Right lobe of liver (tissue), 6 donors: ENCODE results near the gene ARHGAP32. TPM values are rescaled to one million over a fixed set of nuclear protein-coding genes. Genes with fewer than 3 reads are reported as not detected.

Experiments
- ATAC-seq, 4 donors: fragments of 200-7000 bp; cut with Tn5 transposase; one replicate each; pipeline ENCODE4 v1.9.1; 2020; ENCODE audit warnings: mild to moderate bottlenecking in 4 of 4, moderate library complexity in 4 of 4
- DNase-seq, 3 donors: peaks; one replicate each; pipeline ENCODE4 v3.0.0-alpha.2; 2020
- H3K27ac ChIP-seq, 3 donors: fragments of 200-600 bp; one replicate each; pipeline ENCODE4 v1.8.0; 2022
- H3K27me3 ChIP-seq, 2 donors: fragments of 200-600 bp; one replicate each; pipeline ENCODE4 v1.8.0; 2022
- H3K36me3 ChIP-seq, 4 donors: fragments of 200-600 bp; sonication (generic) in 1 of 4; one replicate each; pipeline versions ENCODE4 v1.5.1 to v1.8.0; 2017 to 2022; ENCODE audit warnings: control low read depth in 1 of 4
- H3K4me1 ChIP-seq, 4 donors: fragments of 200-600 bp; sonication (generic) in 1 of 4; one replicate each; pipeline versions ENCODE4 v1.5.1 to v1.8.0; 2017 to 2022; ENCODE audit warnings: control low read depth in 1 of 4
- H3K4me3 ChIP-seq, 3 donors: fragments of 200-600 bp; one replicate each; pipeline ENCODE4 v1.8.0; 2022
- H3K9me3 ChIP-seq, 4 donors: fragments of 200-600 bp; sonication (generic) in 1 of 4; one replicate each; pipeline versions ENCODE4 v1.5.1 to v1.8.0; 2017 to 2022; ENCODE audit warnings: control low read depth in 1 of 4
- CTCF ChIP-seq, 4 donors: fragments of 200-600 bp in 3 of 4; fragments of 450-650 bp in 1 of 4; IDR thresholded peaks; one replicate each; pipeline versions ENCODE4 v1.5.1 to v1.8.0; 2016 to 2022; ENCODE audit warnings: antibody characterized with exemption in 4 of 4, mild to moderate bottlenecking in 2 of 4
- POLR2A ChIP-seq: fragments of 450-650 bp; IDR thresholded peaks from one replicate; pipeline ENCODE4 v1.6.1; 2017; ENCODE audit warnings: antibody characterized with exemption, mild to moderate bottlenecking
- WGBS: methylation state at CpG from one replicate; pipeline ENCODE4 v1.1.6; 2018; ENCODE audit warnings: low coverage, low lambda C conversion rate; ENCODE audit not compliant: insufficient coverage; ENCODE audit errors: missing lambda C conversion rate; 5-methylcytosine and 5-hydroxymethylcytosine counted together
- intact Hi-C, 2 donors: fragments of 100-400 bp; cut with DNase I; formaldehyde crosslinking; loops; one replicate each; pipeline versions ENCODE4 v1.11.2 to v1.14.1; 2022
- total RNA-seq, 6 experiments: library from RNA; depleted of rRNA in 2 of 6; stranded (reverse); fragments of >200 nt in 2 of 6; fragmentation: NEBNext Ultra II Directional in 3 of 6; extraction: Animal tissue kit (Norgen Biotek cat#: 25700) in 3 of 6; gene quantifications; one replicate each; pipeline versions ENCODE4 v1.1.0 to v1.2.4, GENCODE V29; 2016 to 2023
- donor health status: DM: no; HTN: yes; CAD: no.
- donor health status: DM: no; HTN: no; CAD: no.
- donor health status: DM: no; HTN: no; CAD: no.
- donor health status: DM: no; HTN: yes; CAD: no.
- donor health status: DM: no; HTN: yes; CAD: no.

The ARHGAP32 gene
- total RNA-seq, 6 experiments from 2014 or later: 5.0 to 12.3 (median 10.0) TPM

DNA sequence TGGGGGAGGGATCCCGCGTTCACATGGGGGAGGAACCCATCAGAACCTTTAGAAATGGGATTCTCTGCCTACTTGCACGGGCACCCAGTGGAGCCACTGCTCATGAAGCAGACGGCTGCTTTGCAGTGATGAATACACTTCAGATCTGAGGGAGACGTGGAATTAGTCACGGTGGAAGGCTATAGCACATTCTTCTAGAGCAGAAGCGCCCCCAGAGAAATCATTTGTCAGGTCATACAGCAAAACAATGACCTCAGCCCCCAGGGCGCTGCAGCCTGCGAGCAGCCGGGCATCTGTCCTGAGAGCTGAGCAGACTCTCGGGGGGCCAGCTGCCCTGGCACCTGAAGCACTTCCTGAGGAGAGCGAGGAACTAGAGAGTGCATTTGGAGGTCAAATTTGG lies 262.1 kb downstream of the ARHGAP32 start:
- ATAC-seq: no peak
- no peak for TF ChIP-seq POLR2A
- TF ChIP-seq CTCF (IDR thresholded peaks at IDR 0.05): no peak
- H3K27ac ChIP-seq: no peak overlapping the region
- H3K9me3 ChIP-seq: no peaks in the 10 kb centered on the region
- no peak overlapping the region for H3K4me3 ChIP-seq
- H3K4me1 ChIP-seq: no peaks in the 10 kb centered on the region
- no peak for DNase-seq
- H3K36me3 ChIP-seq: no peaks in the 10 kb centered on the region
- no peaks in the 10 kb centered on the region for H3K27me3 ChIP-seq
- WGBS: 60% methylated on average over 6 of the region's 12 CpGs
- intact Hi-C loops: no loop called here

GRCh38 chr11:128929468-128929867 lies 262.7 kb downstream of the ARHGAP32 start:
- Histone ChIP-seq H3K27me3 (no peaks in the 10 kb centered on the region), H3K4me3 (no peak overlapping the region), H3K27ac (no peak overlapping the region), H3K4me1 (no peaks in the 10 kb centered on the region), H3K36me3 (no peaks in the 10 kb centered on the region), H3K9me3 (no peaks in the 10 kb centered on the region)
- DNase-seq (peak in 1 of 3 donors; percentile 30), ATAC-seq (no peak)
- 33% methylated on average over 1 of the region's 5 CpGs for WGBS
- TF ChIP-seq POLR2A (no peak), CTCF (IDR thresholded peaks at IDR 0.05) (no peak)
- intact Hi-C loops: no loop called here

- no peak overlapping the region for H3K27ac ChIP-seq
- no peaks in the 10 kb centered on the region for H3K27me3 ChIP-seq
- no peaks in the 10 kb centered on the region for H3K4me1 ChIP-seq
- H3K9me3 ChIP-seq: no peaks in the 10 kb centered on the region
- intact Hi-C loops: no loop called here
- H3K36me3 ChIP-seq: no peaks in the 10 kb centered on the region
- DNase-seq: no peak
- no peak overlapping the region for H3K4me3 ChIP-seq
- WGBS: 49% methylated on average over 5 of the region's 5 CpGs
- TF ChIP-seq POLR2A: no peak
- TF ChIP-seq CTCF (IDR thresholded peaks at IDR 0.05): no peak
- peak in 2 of 4 donors; percentile 12 to 17 for ATAC-seq
These were observed 263.7 kb downstream of the ARHGAP32 start for GRCh38 chr11:128928400-128928799.

DNA sequence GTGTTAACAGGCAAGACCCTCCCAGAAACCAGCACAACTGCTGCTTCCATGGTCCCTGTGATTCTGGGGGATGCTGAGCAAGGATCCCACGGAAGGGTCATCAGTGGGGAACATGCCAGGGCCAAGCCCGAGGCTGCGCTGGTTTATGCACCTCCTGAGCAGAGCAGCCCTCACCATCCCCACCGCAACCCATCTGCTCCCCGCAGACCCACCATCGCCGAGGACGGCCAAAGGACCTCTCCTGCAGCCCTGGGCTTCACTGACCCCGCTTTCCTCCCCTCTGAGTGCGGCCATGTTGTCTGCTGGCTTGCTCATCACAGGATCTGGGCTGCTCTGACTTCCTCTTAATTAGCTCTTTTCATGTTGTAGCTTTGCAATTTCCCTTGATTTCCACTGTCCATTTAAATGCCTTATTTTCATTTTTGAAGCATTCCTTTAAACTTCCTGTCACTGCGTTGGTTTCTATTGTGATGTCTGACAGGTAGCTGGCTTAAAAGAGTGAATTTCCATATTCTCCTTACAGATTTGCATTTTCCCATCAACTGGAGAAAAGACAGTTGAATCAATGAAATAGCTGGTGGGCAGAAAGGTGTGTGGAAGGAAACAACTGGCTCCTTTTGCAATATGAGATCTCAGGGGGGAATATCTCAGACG lies 264.3 kb downstream of the ARHGAP32 start:
- no peak overlapping the region for H3K4me3 ChIP-seq
- intact Hi-C loops: no loop called here
- DNase-seq: peak in 1 of 3 donors; percentile 39
- no peak overlapping the region for H3K27ac ChIP-seq
- TF ChIP-seq POLR2A (no peak), CTCF (IDR thresholded peaks at IDR 0.05) (no peak)
- H3K4me1 ChIP-seq: no peaks in the 10 kb centered on the region
- no peak for ATAC-seq
- no peaks in the 10 kb centered on the region for H3K9me3 ChIP-seq
- H3K27me3 ChIP-seq: no peaks in the 10 kb centered on the region
- no peaks in the 10 kb centered on the region for H3K36me3 ChIP-seq
- WGBS: 58% methylated on average over 5 of the region's 12 CpGs

- no peak for DNase-seq
- Histone ChIP-seq H3K4me1 (no peaks in the 10 kb centered on the region), H3K9me3 (no peaks in the 10 kb centered on the region), H3K36me3 (no peaks in the 10 kb centered on the region), H3K4me3 (no peak overlapping the region), H3K27ac (no peak overlapping the region), H3K27me3 (no peaks in the 10 kb centered on the region)
- 34% methylated on average over 6 of the region's 11 CpGs for WGBS
- intact Hi-C loops: no loop called here
- ATAC-seq: no peak
- no peak for TF ChIP-seq POLR2A
- no peak for TF ChIP-seq CTCF (IDR thresholded peaks at IDR 0.05)
These were observed 265.0 kb downstream of the ARHGAP32 start for GRCh38 chr11:128927108-128927461.
